CD14-positive monocyte (primary cell): ENCODE measurements around the gene PKHD1. TPM values are rescaled to one million over a fixed set of nuclear protein-coding genes. Genes with fewer than 3 reads are reported as not detected.

ENCODE experiments used
- DNase-seq, 3 donors: peaks; one replicate each; pipeline ENCODE4 v3.0.0-alpha.2; 2011 to 2022
- H2AFZ ChIP-seq: 2 replicates; pipeline ENCODE4 v1.6.0; 2012; ENCODE audit warnings: mild to moderate bottlenecking, low read depth, low read length, inconsistent platforms; ENCODE audit not compliant: insufficient read depth, poor library complexity, severe bottlenecking
- H3K27ac ChIP-seq, 2 donors: 1 replicate in 1 of 2; 2 replicates in 1 of 2; pipeline ENCODE4 v1.5.1; 2012 to 2013; ENCODE audit warnings: low read length in 2 of 2, control low read depth in 1 of 2, inconsistent platforms in 1 of 2, low read depth in 1 of 2, mild to moderate bottlenecking in 1 of 2
- H3K27me3 ChIP-seq, 2 donors: one replicate each; pipeline versions ENCODE4 v1.6.0 to v1.6.1; 2011 to 2013; ENCODE audit warnings: low read length in 2 of 2; ENCODE audit not compliant: control insufficient read depth in 2 of 2, insufficient read depth in 2 of 2
- H3K36me3 ChIP-seq, 2 donors: replicated peaks in 1 of 2; 1 replicate in 1 of 2; 2 replicates in 1 of 2; pipeline versions ENCODE4 v1.5.1 to v1.6.1; 2012 to 2013; ENCODE audit warnings: low read length in 2 of 2, control low read depth in 1 of 2, inconsistent platforms in 1 of 2, mild to moderate bottlenecking in 1 of 2; ENCODE audit not compliant: insufficient read depth in 2 of 2, control insufficient read depth in 1 of 2
- H3K4me1 ChIP-seq, 2 donors: 1 replicate in 1 of 2; 2 replicates in 1 of 2; pipeline versions ENCODE4 v1.5.1 to v1.6.1; 2012 to 2013; ENCODE audit warnings: low read length in 2 of 2, control low read depth in 1 of 2, inconsistent platforms in 1 of 2, mild to moderate bottlenecking in 1 of 2, moderate library complexity in 1 of 2; ENCODE audit not compliant: insufficient read depth in 2 of 2, control insufficient read depth in 1 of 2
- H3K4me2 ChIP-seq: replicated peaks from 2 replicates; pipeline ENCODE3; 2012; ENCODE audit warnings: low read length, moderate library complexity, mild to moderate bottlenecking; ENCODE audit not compliant: poor library complexity, severe bottlenecking; ENCODE audit errors: extremely low read depth
- H3K4me3 ChIP-seq, 3 experiments: fragments of 200-600 bp in 1 of 3; sonication (generic) in 1 of 3; replicated peaks in 1 of 3; 1 replicate in 2 of 3; 2 replicates in 1 of 3; pipeline ENCODE4 v1.5.1; 2011 to 2013; ENCODE audit warnings: low read length in 3 of 3, mild to moderate bottlenecking in 3 of 3, control low read depth in 2 of 3, low read depth in 2 of 3, inconsistent platforms in 1 of 3, moderate library complexity in 1 of 3
- H3K79me2 ChIP-seq: 2 replicates; pipeline ENCODE4 v1.6.0; 2012; ENCODE audit warnings: mild to moderate bottlenecking, control low read depth, inconsistent platforms, low read length, moderate library complexity; ENCODE audit not compliant: insufficient read depth
- H3K9ac ChIP-seq: 2 replicates; pipeline ENCODE4 v1.6.0; 2017; ENCODE audit warnings: low read length, mild to moderate bottlenecking; ENCODE audit not compliant: insufficient read depth, poor library complexity, severe bottlenecking
- H3K9me3 ChIP-seq, 2 donors: replicated peaks in 1 of 2; 1 replicate in 1 of 2; 2 replicates in 1 of 2; pipeline versions ENCODE4 v1.5.1 to v1.6.1; 2012 to 2013; ENCODE audit warnings: low read length in 2 of 2, control low read depth in 1 of 2; ENCODE audit not compliant: control insufficient read depth in 1 of 2, insufficient read depth in 1 of 2
- H4K20me1 ChIP-seq: 2 replicates; pipeline ENCODE4 v1.6.0; 2012; ENCODE audit warnings: mild to moderate bottlenecking, low read length, control low read depth, moderate library complexity; ENCODE audit not compliant: insufficient read depth
- H3K27ac Mint-ChIP-seq, 7 donors: one replicate each; pipeline ENCODE4 v1.8.0; 2020; ENCODE audit warnings: mild to moderate bottlenecking in 7 of 7, mixed read lengths in 7 of 7, moderate library complexity in 6 of 7, inconsistent platforms in 2 of 7
- H3K27me3 Mint-ChIP-seq, 3 donors: one replicate each; pipeline ENCODE4 v1.8.0; 2021 to 2022; ENCODE audit warnings: low read depth in 3 of 3, mild to moderate bottlenecking in 3 of 3, mixed read lengths in 3 of 3, moderate library complexity in 3 of 3, inconsistent platforms in 1 of 3
- H3K36me3 Mint-ChIP-seq, 2 donors: one replicate each; pipeline ENCODE4 v1.8.0; 2020; ENCODE audit warnings: mixed read lengths in 2 of 2, inconsistent platforms in 1 of 2, mild to moderate bottlenecking in 1 of 2
- H3K4me1 Mint-ChIP-seq: one replicate; pipeline ENCODE4 v1.8.0; 2020; ENCODE audit warnings: mild to moderate bottlenecking, mixed read lengths
- H3K4me3 Mint-ChIP-seq, 2 donors: one replicate each; pipeline ENCODE4 v1.8.0; 2020; ENCODE audit warnings: mild to moderate bottlenecking in 2 of 2, mixed read lengths in 2 of 2, moderate library complexity in 1 of 2
- H3K9me3 Mint-ChIP-seq, 7 donors: one replicate each; pipeline ENCODE4 v1.8.0; 2020 to 2022; ENCODE audit warnings: mixed read lengths in 7 of 7, mild to moderate bottlenecking in 6 of 7, moderate library complexity in 6 of 7, inconsistent platforms in 2 of 7
- CTCF ChIP-seq: fragments of 200-600 bp; IDR thresholded peaks from one replicate; pipeline ENCODE4 v1.8.0; 2022; ENCODE audit warnings: antibody characterized with exemption, mild to moderate bottlenecking
- WGBS: methylation state at CpG from one replicate; pipeline ENCODE4 v1.1.5; 2013; ENCODE audit warnings: missing lambda C conversion rate; ENCODE audit not compliant: insufficient coverage; 5-methylcytosine and 5-hydroxymethylcytosine counted together
- intact Hi-C, 2 donors: fragments of 100-400 bp; cut with micrococcal nuclease; formaldehyde crosslinking; loops; one replicate each; pipeline versions ENCODE4 v1.15.0 to v1.15.1; 2023
- polyA plus RNA-seq, 3 donors: library from polyadenylated mRNA; depleted of rRNA in 1 of 3; unstranded in 2 of 3; stranded (reverse) in 1 of 3; fragments of 300-500 nt in 2 of 3; fragments of >200 nt in 1 of 3; fragmentation: Illumina TruSeq in 2 of 3; gene quantifications; 1 replicate in 2 of 3; 2 replicates in 1 of 3; pipeline ENCODE4 v1.2.3, GENCODE V29; 2012 to 2021

Gene PKHD1
- polyA plus RNA-seq, 3 donors, result not detected

- DNase-seq, result no peak
- H2AFZ ChIP-seq, result no peak overlapping the region
- no peak overlapping the region for H3K27ac Mint-ChIP-seq
- no peaks in the 10 kb centered on the region for H3K4me1 ChIP-seq
- no peaks in the 10 kb centered on the region for H3K4me1 Mint-ChIP-seq
- H3K4me3 Mint-ChIP-seq, result no peak overlapping the region
- H3K79me2 ChIP-seq, result no peaks in the 10 kb centered on the region
- no peak overlapping the region for H3K4me3 ChIP-seq
- WGBS, result no CpG with 5 or more reads among the region's 6 CpGs
- intact Hi-C loops, result no loop called here
- H3K27ac ChIP-seq, result no peak overlapping the region
- H3K9ac ChIP-seq, result no peak overlapping the region
- no peaks in the 10 kb centered on the region for H3K9me3 ChIP-seq
- H3K9me3 Mint-ChIP-seq, result peaks cover 0 to 3% (median 0%) of the 10 kb centered on the region in 7 donors
- H3K4me2 ChIP-seq, result no peak overlapping the region
- H4K20me1 ChIP-seq, result no peaks in the 10 kb centered on the region
- H3K36me3 Mint-ChIP-seq, result no peaks in the 10 kb centered on the region
- no peaks in the 10 kb centered on the region for H3K36me3 ChIP-seq
- H3K27me3 ChIP-seq, result no peaks in the 10 kb centered on the region
- H3K27me3 Mint-ChIP-seq, result peaks cover 2 to 3% (median 3%) of the 10 kb centered on the region in 3 donors
- no peak for TF ChIP-seq CTCF
Observed at GRCh38 chr6:51996296-51996947, 91.0 kb downstream of the PKHD1 start.

- DNase-seq, result no peak
- Histone ChIP-seq H3K4me2 (no peak overlapping the region), H3K27ac (no peak overlapping the region), H3K9me3 (no peaks in the 10 kb centered on the region), H3K36me3 (no peaks in the 10 kb centered on the region), H3K27me3 (no peaks in the 10 kb centered on the region), H3K9ac (no peak overlapping the region), H3K4me3 (no peak overlapping the region), H4K20me1 (no peaks in the 10 kb centered on the region), H2AFZ (no peak overlapping the region), H3K4me1 (no peaks in the 10 kb centered on the region), H3K79me2 (no peaks in the 10 kb centered on the region)
- no CpG with 5 or more reads among the region's 1 CpG for WGBS
- Mint-ChIP-seq H3K27me3 (peaks cover 1 to 3% (median 3%) of the 10 kb centered on the region in 3 donors), H3K4me1 (no peaks in the 10 kb centered on the region), H3K4me3 (no peak overlapping the region), H3K36me3 (no peaks in the 10 kb centered on the region), H3K9me3 (peaks cover 0 to 6% (median under 1%) of the 10 kb centered on the region in 7 donors), H3K27ac (no peak overlapping the region)
- intact Hi-C loops, result no loop called here
- TF ChIP-seq CTCF, result no peak
Observed at GRCh38 chr6:51995214-51995755, 92.1 kb downstream of the PKHD1 start.
